ENCODE results near the gene MRPS22. TPM values are rescaled to one million over a fixed set of nuclear protein-coding genes. Genes with fewer than 3 reads are reported as not detected.

MRPS22 gene
- total RNA-seq, 3 donors from 2014 or later (not counting 1 experiment from before 2014, with no cell fraction given), result 32.4 to 39.1 (median 35.3) TPM

- H3K4me1 ChIP-seq (ENCODE audit: control insufficient read depth, insufficient read depth, low read length), result no peaks in the 10 kb centered on the region
- no peaks in the 10 kb centered on the region for H3K36me3 Mint-ChIP-seq
- no peak overlapping the region for H3K4me3 ChIP-seq (ENCODE audit: low read length)
- H3K27me3 Mint-ChIP-seq (ENCODE audit: low read depth in 2 of 2), result peaks cover 0 to 11% of the 10 kb centered on the region in 2 donors
- ATAC-seq (no peak), DNase-seq (no peak)
- intact Hi-C loops (cut with micrococcal nuclease), result no loop called here
- H3K9me3 ChIP-seq (ENCODE audit: control insufficient read depth, insufficient read depth, low read length), result no peaks in the 10 kb centered on the region
- TF ChIP-seq, protein P1, sequence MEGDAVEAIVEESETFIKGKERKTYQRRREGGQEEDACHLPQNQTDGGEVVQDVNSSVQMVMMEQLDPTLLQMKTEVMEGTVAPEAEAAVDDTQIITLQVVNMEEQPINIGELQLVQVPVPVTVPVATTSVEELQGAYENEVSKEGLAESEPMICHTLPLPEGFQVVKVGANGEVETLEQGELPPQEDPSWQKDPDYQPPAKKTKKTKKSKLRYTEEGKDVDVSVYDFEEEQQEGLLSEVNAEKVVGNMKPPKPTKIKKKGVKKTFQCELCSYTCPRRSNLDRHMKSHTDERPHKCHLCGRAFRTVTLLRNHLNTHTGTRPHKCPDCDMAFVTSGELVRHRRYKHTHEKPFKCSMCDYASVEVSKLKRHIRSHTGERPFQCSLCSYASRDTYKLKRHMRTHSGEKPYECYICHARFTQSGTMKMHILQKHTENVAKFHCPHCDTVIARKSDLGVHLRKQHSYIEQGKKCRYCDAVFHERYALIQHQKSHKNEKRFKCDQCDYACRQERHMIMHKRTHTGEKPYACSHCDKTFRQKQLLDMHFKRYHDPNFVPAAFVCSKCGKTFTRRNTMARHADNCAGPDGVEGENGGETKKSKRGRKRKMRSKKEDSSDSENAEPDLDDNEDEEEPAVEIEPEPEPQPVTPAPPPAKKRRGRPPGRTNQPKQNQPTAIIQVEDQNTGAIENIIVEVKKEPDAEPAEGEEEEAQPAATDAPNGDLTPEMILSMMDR (IDR thresholded peaks at IDR 0.05), result no peak
- no peak overlapping the region for H3K27ac ChIP-seq (ENCODE audit: low read length)
- WGBS (ENCODE audit: insufficient coverage), result 80% methylated on average over 6 of the region's 6 CpGs
- H3K27me3 ChIP-seq (ENCODE audit: control insufficient read depth, insufficient read depth, low read length), result no peaks in the 10 kb centered on the region
- peaks cover 0 to under 1% of the 10 kb centered on the region in 2 donors for H3K4me1 Mint-ChIP-seq
- H3K27ac Mint-ChIP-seq, result no peak overlapping the region
- H3K9me3 Mint-ChIP-seq, result no peaks in the 10 kb centered on the region
- H3K36me3 ChIP-seq (ENCODE audit: control insufficient read depth, insufficient read depth, low read length), result no peaks in the 10 kb centered on the region
- H3K4me3 Mint-ChIP-seq, result no peak overlapping the region
Observed at GRCh38 chr3:139307601-139308555, 35.9 kb upstream of the MRPS22 start.

DNA sequence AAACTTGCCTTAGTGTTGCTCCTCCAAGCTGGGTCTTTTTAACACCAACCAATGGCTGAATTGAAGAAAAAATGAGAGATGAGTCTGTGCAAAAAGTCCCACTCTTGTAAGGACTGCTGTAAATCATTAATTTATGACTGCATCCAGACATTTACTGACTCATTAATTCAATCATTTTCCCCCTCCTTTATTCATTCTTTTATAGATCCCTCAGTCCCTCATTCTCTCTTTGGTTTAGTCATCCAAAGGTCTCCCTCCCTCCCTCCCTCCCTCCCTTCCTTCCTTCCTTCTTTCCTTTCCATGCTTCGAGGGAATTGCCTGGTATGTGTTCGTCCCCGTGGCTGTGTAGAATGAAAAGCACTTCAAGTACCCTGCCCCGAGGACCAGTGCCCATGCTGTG, 35.3 kb upstream of the MRPS22 start:
- WGBS (ENCODE audit: insufficient coverage), result 59% methylated on average over 4 of the region's 4 CpGs
- Mint-ChIP-seq H3K27ac (no peak overlapping the region), H3K9me3 (no peaks in the 10 kb centered on the region), H3K27me3 (ENCODE audit: low read depth in 2 of 2) (peaks cover 7 to 11% of the 10 kb centered on the region in 2 donors), H3K36me3 (no peaks in the 10 kb centered on the region), H3K4me3 (no peak overlapping the region), H3K4me1 (no peaks in the 10 kb centered on the region)
- no peak for ATAC-seq
- intact Hi-C loops (cut with micrococcal nuclease), result no loop called here
- H3K4me1 ChIP-seq (ENCODE audit: control insufficient read depth, insufficient read depth, low read length), result no peaks in the 10 kb centered on the region
- H3K27me3 ChIP-seq (ENCODE audit: control insufficient read depth, insufficient read depth, low read length), result no peaks in the 10 kb centered on the region
- H3K9me3 ChIP-seq (ENCODE audit: control insufficient read depth, insufficient read depth, low read length), result no peaks in the 10 kb centered on the region
- no peak overlapping the region for H3K4me3 ChIP-seq (ENCODE audit: low read length)
- TF ChIP-seq, protein P1 (IDR thresholded peaks at IDR 0.05), result no peak
- H3K36me3 ChIP-seq (ENCODE audit: control insufficient read depth, insufficient read depth, low read length), result no peaks in the 10 kb centered on the region
- no peak for DNase-seq
- no peak overlapping the region for H3K27ac ChIP-seq (ENCODE audit: low read length)

DNA sequence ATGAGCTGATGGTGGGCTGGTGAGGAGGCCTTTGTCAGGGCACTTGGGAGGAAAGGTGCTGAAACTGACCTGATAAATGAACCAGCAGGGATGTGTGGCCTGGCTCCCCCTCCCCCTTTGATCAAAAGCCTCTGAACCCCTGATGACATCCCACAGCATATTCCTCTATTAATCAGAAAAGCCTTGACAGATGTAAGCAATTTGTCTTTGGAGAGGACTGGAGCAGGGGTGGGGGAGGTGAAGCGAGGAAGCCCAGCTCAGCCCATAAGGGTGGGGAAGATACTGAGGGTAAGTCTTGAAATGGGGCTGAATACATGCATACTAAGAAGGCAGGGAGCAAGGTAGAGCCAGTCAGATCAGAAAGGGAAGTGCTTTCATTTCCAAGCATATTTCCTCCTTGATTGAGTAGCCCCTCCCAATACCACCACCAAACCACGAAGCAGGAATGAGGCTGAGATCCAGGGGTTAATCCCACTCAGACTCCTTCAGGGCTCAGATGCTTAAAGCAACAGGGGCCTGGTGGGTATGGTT, 34.7 kb upstream of the MRPS22 start:
- Histone ChIP-seq H3K36me3 (ENCODE audit: control insufficient read depth, insufficient read depth, low read length) (no peaks in the 10 kb centered on the region), H3K4me3 (ENCODE audit: low read length) (no peak overlapping the region), H3K9me3 (ENCODE audit: control insufficient read depth, insufficient read depth, low read length) (no peaks in the 10 kb centered on the region), H3K27ac (ENCODE audit: low read length) (no peak overlapping the region), H3K4me1 (ENCODE audit: control insufficient read depth, insufficient read depth, low read length) (no peaks in the 10 kb centered on the region), H3K27me3 (ENCODE audit: control insufficient read depth, insufficient read depth, low read length) (no peaks in the 10 kb centered on the region)
- Mint-ChIP-seq H3K4me3 (no peak overlapping the region), H3K9me3 (no peaks in the 10 kb centered on the region), H3K27me3 (ENCODE audit: low read depth in 2 of 2) (peaks cover 12 to 13% of the 10 kb centered on the region in 2 donors), H3K36me3 (no peaks in the 10 kb centered on the region), H3K27ac (no peak overlapping the region), H3K4me1 (no peaks in the 10 kb centered on the region)
- 54% methylated on average over 2 of the region's 2 CpGs for whole genome bisulfite sequencing (ENCODE audit: insufficient coverage)
- DNase-seq, result no peak
- intact Hi-C loops (cut with micrococcal nuclease), result no loop called here
- no peak for ATAC-seq
- TF ChIP-seq, protein P1 (IDR thresholded peaks at IDR 0.05), result no peak
